Measurements from ENCODE around the gene PPA1.

- TF ChIP-seq, protein P1, sequence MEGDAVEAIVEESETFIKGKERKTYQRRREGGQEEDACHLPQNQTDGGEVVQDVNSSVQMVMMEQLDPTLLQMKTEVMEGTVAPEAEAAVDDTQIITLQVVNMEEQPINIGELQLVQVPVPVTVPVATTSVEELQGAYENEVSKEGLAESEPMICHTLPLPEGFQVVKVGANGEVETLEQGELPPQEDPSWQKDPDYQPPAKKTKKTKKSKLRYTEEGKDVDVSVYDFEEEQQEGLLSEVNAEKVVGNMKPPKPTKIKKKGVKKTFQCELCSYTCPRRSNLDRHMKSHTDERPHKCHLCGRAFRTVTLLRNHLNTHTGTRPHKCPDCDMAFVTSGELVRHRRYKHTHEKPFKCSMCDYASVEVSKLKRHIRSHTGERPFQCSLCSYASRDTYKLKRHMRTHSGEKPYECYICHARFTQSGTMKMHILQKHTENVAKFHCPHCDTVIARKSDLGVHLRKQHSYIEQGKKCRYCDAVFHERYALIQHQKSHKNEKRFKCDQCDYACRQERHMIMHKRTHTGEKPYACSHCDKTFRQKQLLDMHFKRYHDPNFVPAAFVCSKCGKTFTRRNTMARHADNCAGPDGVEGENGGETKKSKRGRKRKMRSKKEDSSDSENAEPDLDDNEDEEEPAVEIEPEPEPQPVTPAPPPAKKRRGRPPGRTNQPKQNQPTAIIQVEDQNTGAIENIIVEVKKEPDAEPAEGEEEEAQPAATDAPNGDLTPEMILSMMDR (IDR thresholded peaks at IDR 0.05; ENCODE audit: borderline replicate concordance, extremely low read depth, low read length, poor library complexity, severe bottlenecking) = peak; percentile 52
- no peak for TF ChIP-seq EZH2 (IDR thresholded peaks at IDR 0.05; ENCODE audit: borderline replicate concordance, low read depth, low read length, severe bottlenecking)
These were observed 39.7 kb upstream of the PPA1 start for GRCh38 chr10:70272925-70273316.
